Neural cell (in vitro differentiated cells): Measurements from ENCODE around the gene ZNF90. TPM values are rescaled to one million over a fixed set of nuclear protein-coding genes. Genes with fewer than 3 reads are reported as not detected.

Experiments
- H2AFZ ChIP-seq: fragments of 200-600, 300-800 bp; sonication (generic), shearing (Covaris generic); 2 replicates; pipeline ENCODE4 v1.6.0; 2014; ENCODE audit warnings: low read depth, mild to moderate bottlenecking, antibody characterized with exemption, low read length, moderate library complexity
- H3F3A ChIP-seq: fragments of 200-600 bp; shearing (Covaris generic); 2 replicates; pipeline ENCODE4 v1.6.1; 2016; ENCODE audit warnings: mild to moderate bottlenecking, moderate library complexity, mixed read lengths, antibody characterized with exemption, low read length; ENCODE audit not compliant: insufficient read depth, poor library complexity, severe bottlenecking
- H3K27ac ChIP-seq: fragments of 200-600, 300-800 bp; sonication (generic), shearing (Covaris generic); 2 replicates; pipeline ENCODE4 v1.5.1; 2014; ENCODE audit warnings: mild to moderate bottlenecking, low read length, moderate library complexity
- H3K27me3 ChIP-seq: fragments of 300-800, 200-600 bp; sonication (generic), shearing (Covaris generic); 2 replicates; pipeline ENCODE4 v1.6.0; 2014; ENCODE audit warnings: mild to moderate bottlenecking, low read depth, low read length, moderate library complexity; ENCODE audit not compliant: insufficient read depth
- H3K36me3 ChIP-seq: fragments of 300-800, 200-600 bp; sonication (generic), shearing (Covaris generic); 2 replicates; pipeline ENCODE4 v1.5.1; 2014; ENCODE audit warnings: mild to moderate bottlenecking, antibody characterized with exemption, low read length, moderate library complexity; ENCODE audit not compliant: insufficient read depth
- H3K4me2 ChIP-seq: fragments of 300-800, 200-600 bp; sonication (generic), shearing (Covaris generic); 2 replicates; pipeline ENCODE4 v1.6.0; 2014; ENCODE audit warnings: mild to moderate bottlenecking, low read length
- H3K4me3 ChIP-seq: fragments of 300-800, 200-600 bp; sonication (generic), shearing (Covaris generic); 2 replicates; pipeline ENCODE4 v1.5.1; 2014; ENCODE audit warnings: mild to moderate bottlenecking, low read length, moderate library complexity
- H3K79me2 ChIP-seq: fragments of 200-600 bp; shearing (Covaris generic); replicated peaks from 2 replicates; pipeline ENCODE4 v1.6.0; 2014; ENCODE audit warnings: mild to moderate bottlenecking, low read length, moderate library complexity; ENCODE audit not compliant: insufficient read depth
- H3K9ac ChIP-seq: fragments of 300-800, 200-600 bp; sonication (generic), shearing (Covaris generic); 2 replicates; pipeline ENCODE4 v1.6.1; 2016; ENCODE audit warnings: mild to moderate bottlenecking, low read length, mixed read lengths
- H3K9me2 ChIP-seq: fragments of 200-600 bp; shearing (Covaris generic); 2 replicates; pipeline ENCODE4 v1.6.1; 2016; ENCODE audit warnings: mild to moderate bottlenecking, low read length, mixed read lengths; ENCODE audit not compliant: insufficient read depth
- H3K9me3 ChIP-seq: fragments of 200-600, 300-800 bp; sonication (generic), shearing (Covaris generic); 2 replicates; pipeline ENCODE4 v1.6.1; 2016; ENCODE audit warnings: mild to moderate bottlenecking, mixed run types, low read length, moderate library complexity, mixed read lengths
- H4K20me1 ChIP-seq: fragments of 200-600 bp; shearing (Covaris generic); 2 replicates; pipeline ENCODE4 v1.6.1; 2016; ENCODE audit warnings: mild to moderate bottlenecking, mixed run types; ENCODE audit not compliant: insufficient read depth
- CTCF ChIP-seq: fragments of 450-650 bp; IDR thresholded peaks from 2 replicates; pipeline ENCODE4 v1.5.1; 2014; ENCODE audit warnings: antibody characterized with exemption, mild to moderate bottlenecking, moderate library complexity; ENCODE audit not compliant: poor library complexity, severe bottlenecking
- EP300 ChIP-seq: fragments of 450-650 bp; conservative IDR thresholded peaks from 2 replicates; pipeline ENCODE4 v1.6.1; 2014; ENCODE audit warnings: antibody characterized with exemption, mild to moderate bottlenecking, moderate library complexity; ENCODE audit not compliant: poor library complexity, severe bottlenecking
- EZH2 ChIP-seq: fragments of 200-600, 300-800 bp; shearing (Covaris generic), sonication (generic); IDR thresholded peaks from 2 replicates; pipeline ENCODE4 v1.6.1; 2014; ENCODE audit warnings: antibody characterized with exemption, low read length, borderline replicate concordance, mild to moderate bottlenecking; ENCODE audit not compliant: insufficient read depth, poor library complexity, severe bottlenecking
- MXI1 ChIP-seq: fragments of 450-650 bp; conservative IDR thresholded peaks from 2 replicates; pipeline ENCODE4 v1.6.1; 2014; ENCODE audit warnings: antibody characterized with exemption, mild to moderate bottlenecking; ENCODE audit not compliant: poor library complexity, severe bottlenecking
- POLR2AphosphoS5 ChIP-seq: IDR thresholded peaks from 2 replicates; pipeline ENCODE4 v1.6.1; 2012
- RAD21 ChIP-seq: fragments of 450-650 bp; conservative IDR thresholded peaks from 2 replicates; pipeline ENCODE4 v1.6.1; 2014; ENCODE audit warnings: antibody characterized with exemption, mild to moderate bottlenecking, moderate library complexity
- REST ChIP-seq: IDR thresholded peaks from 2 replicates; pipeline ENCODE4 v1.6.1; 2012; ENCODE audit warnings: borderline replicate concordance
- SMC3 ChIP-seq: fragments of 450-650 bp; conservative IDR thresholded peaks from 2 replicates; pipeline ENCODE4 v1.6.1; 2014; ENCODE audit warnings: antibody characterized with exemption, mild to moderate bottlenecking, moderate library complexity; ENCODE audit not compliant: poor library complexity
- TAF1 ChIP-seq: IDR thresholded peaks from 2 replicates; pipeline ENCODE4 v1.6.1; 2012; ENCODE audit warnings: low read depth
- polyA minus RNA-seq: library from RNA; depleted of rRNA, polyadenylated mRNA; stranded (reverse); fragments of >200 nt; gene quantifications from 2 replicates; pipeline ENCODE4 v1.2.3, GENCODE V29; 2014
- polyA plus RNA-seq: library from polyadenylated mRNA; depleted of rRNA; stranded (reverse); fragments of >200 nt; gene quantifications from 2 replicates; pipeline ENCODE4 v1.2.3, GENCODE V29; 2014

Gene ZNF90
- polyA plus RNA-seq (0.37 and 3.1 TPM in 2 replicates), polyA minus RNA-seq (3.9 and 5.7 TPM in 2 replicates)

- Histone ChIP-seq H4K20me1 (no peaks in the 10 kb centered on the region), H3K9me2 (no peaks in the 10 kb centered on the region), H3K4me3 (peak within 1 kb of the TSS; percentile 71), H3K27me3 (no peaks in the 10 kb centered on the region), H3K79me2 (peaks cover 2% of the 10 kb centered on the region), H3K36me3 (no peaks in the 10 kb centered on the region), H3K9me3 (no peaks in the 10 kb centered on the region), H2AFZ (peak within 1 kb of the TSS; percentile 88), H3K4me2 (peak within 1 kb of the TSS; percentile 87), H3K9ac (peak within 1 kb of the TSS; percentile 25), H3K27ac (no peak within 1 kb of the TSS), H3F3A (no peaks in the 10 kb centered on the region)
- peak; percentile 38 for TF ChIP-seq REST
- peak; percentile 30 for TF ChIP-seq SMC3
- peak; percentile 43 for TF ChIP-seq TAF1
- peak; percentile 17 for TF ChIP-seq CTCF
- TF ChIP-seq POLR2AphosphoS5 = peak; percentile 65
- no peak for TF ChIP-seq EZH2
- no peak for TF ChIP-seq EP300
- peak; percentile 91 for TF ChIP-seq MXI1
- peak; percentile 21 for TF ChIP-seq RAD21
These were observed at the start of gene ZNF90 for GRCh38 chr19:20077791-20078463. Gene ZNF90 (plus strand): TSS chr19:20078000. CDS start chr19:20078133, 133 bp downstream.

- no peak overlapping the region for H2AFZ ChIP-seq
- H4K20me1 ChIP-seq = no peaks in the 10 kb centered on the region
- H3K27ac ChIP-seq = no peak overlapping the region
- H3K4me2 ChIP-seq = no peak overlapping the region
- H3K79me2 ChIP-seq = peaks cover 13% of the 10 kb centered on the region
- TF ChIP-seq EP300 = no peak
- no peak for TF ChIP-seq POLR2AphosphoS5
- TF ChIP-seq MXI1 = no peak
- no peak for TF ChIP-seq EZH2
- TF ChIP-seq SMC3 = no peak
- TF ChIP-seq TAF1 = no peak
- TF ChIP-seq REST = no peak
- no peak for TF ChIP-seq CTCF
- H3K9ac ChIP-seq = no peak overlapping the region
- H3K4me3 ChIP-seq = no peak overlapping the region
- no peaks in the 10 kb centered on the region for H3K27me3 ChIP-seq
- H3K36me3 ChIP-seq = peaks cover 25% of the 10 kb centered on the region
- no peaks in the 10 kb centered on the region for H3K9me2 ChIP-seq
- H3K9me3 ChIP-seq = no peaks in the 10 kb centered on the region
- no peaks in the 10 kb centered on the region for H3F3A ChIP-seq
These were observed 49.2 kb upstream of the ZNF90 start for GRCh38 chr19:20028611-20029010.
